ENCODE results near the gene LRFN2.

DNA sequence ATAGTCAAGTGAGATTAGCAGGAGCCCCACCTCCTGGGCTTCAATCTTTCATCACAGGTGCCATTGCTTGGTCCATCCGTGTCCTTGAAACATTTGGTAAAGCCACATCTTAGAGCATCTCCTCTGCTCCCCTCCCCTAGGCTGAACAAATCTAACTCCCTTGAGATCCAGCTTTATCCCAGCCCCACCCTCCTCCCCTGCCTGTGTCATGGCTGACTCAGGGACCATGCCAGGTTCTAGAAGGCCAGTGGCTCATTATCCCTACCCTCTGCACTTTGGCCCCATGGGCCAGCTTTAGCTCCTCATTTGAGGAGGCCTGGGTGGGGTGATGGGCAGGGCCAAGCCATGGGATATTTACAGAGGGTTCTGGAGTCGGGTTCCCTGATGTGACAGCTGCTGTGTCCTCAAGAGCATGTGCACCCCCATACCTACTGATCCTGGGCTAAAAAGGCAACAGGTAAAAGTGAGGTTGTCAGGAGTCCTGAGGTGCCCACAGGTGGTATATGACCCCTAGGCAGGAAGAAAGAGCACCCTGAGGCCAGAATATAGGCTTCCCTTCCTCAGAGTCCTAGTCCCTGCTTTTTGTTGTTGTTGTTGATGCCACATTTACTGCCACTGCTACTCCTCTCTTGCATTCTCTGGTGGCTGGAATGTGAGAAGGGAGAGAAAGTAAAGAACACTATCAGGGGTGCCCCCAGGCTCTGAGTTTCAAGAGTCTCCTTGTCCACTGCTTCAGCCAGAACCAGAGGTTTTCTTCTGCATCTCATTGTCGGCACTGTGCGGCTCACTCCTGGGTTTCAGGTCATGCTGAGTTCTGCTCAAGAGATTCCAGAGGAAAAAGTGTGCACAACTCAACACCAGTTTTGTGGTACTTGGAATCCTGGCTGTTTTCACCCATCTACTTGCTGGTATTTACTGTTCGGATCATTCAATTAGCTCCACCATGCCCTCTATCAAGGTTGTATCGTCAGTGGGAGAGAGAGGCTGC lies 228.4 kb downstream of the LRFN2 start:
- TF ChIP-seq, protein P1, sequence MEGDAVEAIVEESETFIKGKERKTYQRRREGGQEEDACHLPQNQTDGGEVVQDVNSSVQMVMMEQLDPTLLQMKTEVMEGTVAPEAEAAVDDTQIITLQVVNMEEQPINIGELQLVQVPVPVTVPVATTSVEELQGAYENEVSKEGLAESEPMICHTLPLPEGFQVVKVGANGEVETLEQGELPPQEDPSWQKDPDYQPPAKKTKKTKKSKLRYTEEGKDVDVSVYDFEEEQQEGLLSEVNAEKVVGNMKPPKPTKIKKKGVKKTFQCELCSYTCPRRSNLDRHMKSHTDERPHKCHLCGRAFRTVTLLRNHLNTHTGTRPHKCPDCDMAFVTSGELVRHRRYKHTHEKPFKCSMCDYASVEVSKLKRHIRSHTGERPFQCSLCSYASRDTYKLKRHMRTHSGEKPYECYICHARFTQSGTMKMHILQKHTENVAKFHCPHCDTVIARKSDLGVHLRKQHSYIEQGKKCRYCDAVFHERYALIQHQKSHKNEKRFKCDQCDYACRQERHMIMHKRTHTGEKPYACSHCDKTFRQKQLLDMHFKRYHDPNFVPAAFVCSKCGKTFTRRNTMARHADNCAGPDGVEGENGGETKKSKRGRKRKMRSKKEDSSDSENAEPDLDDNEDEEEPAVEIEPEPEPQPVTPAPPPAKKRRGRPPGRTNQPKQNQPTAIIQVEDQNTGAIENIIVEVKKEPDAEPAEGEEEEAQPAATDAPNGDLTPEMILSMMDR (conservative IDR thresholded peaks at IDR 0.05; ENCODE audit: low read depth, low read length), result no peak
- no peak for TF ChIP-seq EZH2 (IDR thresholded peaks at IDR 0.05; ENCODE audit: borderline replicate concordance, low read depth, low read length, poor library complexity, severe bottlenecking)
